ENCODE data around the gene ZNF267.
A peak's percentile ranks its signal among the peaks of the same experiment; 100 is the strongest.
"Not testable (repeated sequence)": the region's sequence is repeated elsewhere in the genome, so short reads cannot be mapped to it uniquely, and the experiment has no call there.

The ZNF267 gene

DNA sequence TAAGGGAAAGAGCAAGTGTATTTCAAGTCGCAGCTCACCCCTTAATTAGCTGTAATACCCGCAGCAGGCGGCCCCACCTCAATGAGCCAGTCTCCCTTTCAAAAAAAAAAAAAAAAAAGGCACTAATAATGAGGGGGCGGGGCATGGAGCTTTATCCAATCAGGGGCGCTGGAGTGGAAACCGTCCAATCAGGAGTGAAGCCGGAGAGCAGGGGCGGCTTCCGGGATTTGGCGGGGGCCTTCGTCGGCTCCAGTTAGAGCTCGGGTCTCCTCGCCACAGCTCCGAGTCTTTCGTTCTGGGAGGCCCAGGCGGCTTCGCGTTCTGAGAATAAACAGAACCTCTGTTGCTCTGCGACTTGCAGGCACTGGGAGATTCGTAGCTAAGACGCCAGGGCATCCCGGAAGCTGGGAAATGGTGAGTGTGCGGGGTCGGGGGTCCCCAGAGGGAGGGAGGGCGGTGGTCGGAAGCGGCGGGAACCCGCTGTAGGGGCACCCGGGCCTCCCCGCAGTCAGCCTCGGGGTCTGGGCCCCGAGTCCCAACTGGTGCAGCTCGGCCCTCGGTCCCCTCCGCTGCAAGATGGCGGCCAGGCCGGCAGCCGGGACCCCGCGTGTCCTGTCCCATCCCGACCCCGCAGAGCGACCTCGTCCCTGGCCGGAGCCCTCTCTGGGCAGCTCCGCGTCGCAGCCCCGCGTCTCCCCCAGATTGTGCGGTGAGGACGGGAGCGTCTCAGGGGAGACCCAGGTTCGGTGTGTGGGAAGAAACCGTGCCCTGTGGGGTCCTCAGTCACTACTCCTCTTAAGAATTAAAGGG is at the start of gene ZNF267:
Gene ZNF267 (plus strand): TSS at position 252 of the 810 bp plus-strand sequence. CDS start 160 bp downstream, at position 412.
- peak; percentile 94 for DNase-seq

- DNase-seq = no peak
Observed at GRCh38 chr16:31833047-31833446, 40.6 kb upstream of the ZNF267 start.

GRCh38 chr16:31836396-31836795 is 37.2 kb upstream of the ZNF267 start:
- DNase-seq = not testable (repeated sequence)

DNA sequence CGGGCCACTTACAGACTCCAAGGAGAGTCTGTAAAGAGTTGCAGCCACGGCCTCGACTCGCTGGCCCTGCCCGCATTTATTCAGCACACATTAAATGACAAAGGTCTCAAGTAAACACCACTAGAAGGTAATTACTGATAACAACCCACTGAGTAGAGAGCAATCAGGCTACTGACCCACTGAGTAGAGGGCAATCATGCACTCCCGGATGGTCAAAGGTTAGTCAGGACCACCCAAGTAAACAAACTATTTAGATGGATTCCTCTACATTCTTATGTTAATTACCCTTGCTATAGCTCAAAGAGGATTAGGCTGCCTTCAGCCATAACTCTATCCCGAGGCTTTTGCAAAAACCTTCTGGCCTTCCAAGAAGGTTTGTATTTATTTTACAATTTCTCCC is 30.7 kb upstream of the ZNF267 start:
- no peak for DNase-seq

DNA sequence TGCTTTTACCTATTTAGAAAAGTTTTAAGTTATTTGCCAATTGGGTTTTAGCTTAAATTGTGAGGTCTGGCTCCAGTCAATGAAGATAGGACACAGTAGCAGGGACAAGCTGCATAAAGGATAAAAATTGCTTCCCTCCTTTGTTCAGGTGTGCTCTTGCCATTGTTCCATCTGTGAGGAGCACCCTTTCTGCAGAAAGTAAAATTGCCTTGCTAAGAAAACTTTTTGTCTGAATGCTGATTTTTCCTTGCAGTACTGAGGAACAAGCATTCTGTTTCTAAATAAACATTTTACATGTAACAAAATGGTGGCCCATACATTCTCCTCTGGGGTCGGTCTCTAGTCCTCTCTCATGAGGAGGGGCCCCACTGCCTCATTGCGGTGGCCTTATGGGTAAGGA is 25.0 kb upstream of the ZNF267 start:
- not testable (repeated sequence) for DNase-seq

DNA sequence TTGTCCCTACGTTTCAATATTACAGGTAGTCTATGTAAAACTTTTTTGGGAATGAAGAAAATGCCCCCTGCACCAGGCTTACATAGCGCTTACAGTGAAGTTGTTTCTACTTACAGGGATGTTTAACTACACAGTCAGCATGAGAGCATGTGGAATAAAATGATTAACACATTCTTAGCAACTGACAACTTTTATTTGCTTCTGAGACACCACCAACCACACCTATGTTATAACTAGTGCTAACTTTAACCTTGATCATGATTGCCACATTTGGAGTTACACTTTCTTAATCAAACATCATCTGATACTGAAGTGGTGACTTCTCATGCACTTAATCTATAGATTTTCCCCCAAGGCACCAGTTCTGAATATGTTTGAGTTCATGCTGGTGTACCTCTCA is 20.3 kb upstream of the ZNF267 start:
- no peak for DNase-seq

- DNase-seq = no peak
Observed at GRCh38 chr16:31860508-31860907, 13.1 kb upstream of the ZNF267 start.

- DNase-seq = no peak
Observed at GRCh38 chr16:31861455-31861854, 12.2 kb upstream of the ZNF267 start.

DNA sequence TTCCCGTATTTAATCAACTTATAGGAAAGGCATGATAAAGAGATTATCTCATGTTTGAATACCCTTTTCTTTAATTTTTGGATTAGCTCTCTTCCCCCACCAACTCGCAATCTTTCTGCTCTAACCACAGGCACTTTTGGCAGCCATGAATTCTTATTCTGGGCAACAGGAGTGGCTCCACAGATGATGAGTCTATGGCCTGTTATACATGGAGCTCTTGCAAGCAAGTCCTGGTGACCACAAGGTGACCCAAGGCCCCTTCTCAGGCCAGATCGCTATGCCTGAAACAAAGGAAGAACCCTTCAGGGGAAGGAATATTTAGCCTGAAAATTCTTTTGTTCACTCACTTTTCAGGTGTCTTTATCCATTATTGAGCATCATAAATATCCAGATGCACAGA is 10.8 kb upstream of the ZNF267 start:
- no peak for DNase-seq

DNA sequence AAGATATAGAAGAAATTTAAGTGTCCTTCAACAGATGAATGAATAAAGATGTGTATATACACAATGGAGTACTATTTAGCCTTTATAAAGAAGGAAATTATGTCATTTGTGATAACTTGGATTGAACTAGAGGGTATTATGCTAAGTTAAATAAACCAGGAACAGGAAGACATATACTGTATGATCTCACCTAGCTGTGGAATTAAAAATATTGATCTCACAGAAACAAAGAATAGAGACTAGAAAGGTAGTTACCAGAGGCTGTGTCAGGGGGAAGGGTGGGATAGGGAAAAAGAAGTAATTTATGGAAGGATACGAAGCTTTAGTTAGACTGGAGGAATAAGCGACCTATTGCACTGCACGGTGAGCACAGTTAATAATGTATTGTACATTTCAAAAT is 5.4 kb upstream of the ZNF267 start:
- no peak for DNase-seq

DNA sequence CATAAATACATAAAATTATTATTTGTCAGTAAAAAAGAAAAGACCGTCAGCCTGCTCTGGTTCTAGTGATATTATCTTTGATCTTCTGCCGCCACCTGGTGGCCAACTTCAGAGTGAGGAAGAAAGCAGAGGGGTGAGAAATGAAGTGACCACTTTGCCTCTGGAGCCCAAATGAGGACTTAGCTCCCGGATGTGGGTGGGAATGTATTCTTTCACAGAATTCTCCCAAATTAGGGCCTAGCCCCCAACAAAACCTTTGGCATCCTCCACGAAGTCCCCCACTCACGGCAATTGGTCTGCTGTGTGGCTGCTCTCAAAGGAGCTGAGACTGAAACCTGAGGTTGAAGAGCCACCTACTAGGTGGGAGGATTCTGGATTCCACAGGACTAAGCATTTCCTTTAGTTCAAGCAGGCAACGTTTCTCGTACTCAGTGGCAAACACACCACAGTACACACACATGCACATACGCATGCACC is 4.9 kb upstream of the ZNF267 start:
- peak; percentile 69 for DNase-seq

DNA sequence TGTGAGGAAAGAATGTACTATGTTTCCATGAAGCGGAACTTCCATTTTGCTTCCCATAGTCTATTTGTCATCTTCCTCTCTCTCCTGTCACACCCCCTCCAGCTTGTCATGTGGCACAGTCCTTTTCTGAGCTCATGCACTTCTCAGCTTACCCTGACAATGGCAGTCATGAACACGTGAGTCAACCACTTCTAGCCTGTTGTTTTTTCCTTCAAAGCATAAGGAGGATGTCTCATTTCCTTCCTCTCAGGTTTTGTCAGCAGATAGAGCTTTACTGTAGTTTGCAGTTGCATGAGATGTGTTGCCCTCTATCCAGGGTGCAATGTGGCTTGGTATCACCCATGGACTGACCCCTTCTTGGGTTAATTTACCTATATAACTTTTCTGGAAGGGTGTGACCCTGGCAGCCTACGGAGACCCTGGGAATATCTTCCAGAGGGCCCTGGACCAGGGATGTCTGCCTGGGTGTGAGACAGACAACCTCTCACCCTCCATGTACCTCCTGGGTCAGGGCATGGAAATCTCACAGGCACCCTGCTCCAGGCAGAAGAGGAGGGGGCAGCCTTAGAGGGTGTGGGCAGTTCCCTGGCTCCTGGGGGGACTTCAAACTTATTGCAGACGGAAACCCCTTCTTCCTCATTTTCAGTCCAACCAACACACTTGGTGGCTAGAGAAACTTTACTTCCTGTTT is 4.0 kb upstream of the ZNF267 start:
- peak; percentile 86 for DNase-seq

- DNase-seq = no peak
Observed at GRCh38 chr16:31870809-31871208, 2.8 kb upstream of the ZNF267 start.

DNA sequence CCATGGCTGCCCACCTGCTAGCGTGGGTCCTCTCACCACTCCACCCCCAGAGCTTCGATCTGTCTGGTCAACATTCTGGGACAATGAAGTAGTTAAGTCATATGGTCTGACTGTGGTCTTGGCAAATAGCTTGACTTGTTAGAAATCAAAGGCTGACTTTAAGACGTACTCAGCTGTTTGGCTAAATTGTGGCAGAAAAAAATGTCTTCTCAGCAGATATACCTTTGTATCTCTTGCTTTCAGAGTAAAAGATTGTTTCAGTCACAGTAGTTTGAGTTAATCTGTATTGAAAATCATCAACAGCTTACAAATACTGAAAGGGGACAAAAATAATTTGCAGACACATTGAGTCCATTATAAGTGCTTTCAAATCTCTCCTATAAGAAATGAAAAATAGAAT is 2.1 kb upstream of the ZNF267 start:
- no peak for DNase-seq

- no peak for DNase-seq
Observed at GRCh38 chr16:31872201-31872600, 1.4 kb upstream of the ZNF267 start.

- DNase-seq = peak; percentile 55
Observed at GRCh38 chr16:31874366-31875111, 932 bp downstream of the ZNF267 start.

DNA sequence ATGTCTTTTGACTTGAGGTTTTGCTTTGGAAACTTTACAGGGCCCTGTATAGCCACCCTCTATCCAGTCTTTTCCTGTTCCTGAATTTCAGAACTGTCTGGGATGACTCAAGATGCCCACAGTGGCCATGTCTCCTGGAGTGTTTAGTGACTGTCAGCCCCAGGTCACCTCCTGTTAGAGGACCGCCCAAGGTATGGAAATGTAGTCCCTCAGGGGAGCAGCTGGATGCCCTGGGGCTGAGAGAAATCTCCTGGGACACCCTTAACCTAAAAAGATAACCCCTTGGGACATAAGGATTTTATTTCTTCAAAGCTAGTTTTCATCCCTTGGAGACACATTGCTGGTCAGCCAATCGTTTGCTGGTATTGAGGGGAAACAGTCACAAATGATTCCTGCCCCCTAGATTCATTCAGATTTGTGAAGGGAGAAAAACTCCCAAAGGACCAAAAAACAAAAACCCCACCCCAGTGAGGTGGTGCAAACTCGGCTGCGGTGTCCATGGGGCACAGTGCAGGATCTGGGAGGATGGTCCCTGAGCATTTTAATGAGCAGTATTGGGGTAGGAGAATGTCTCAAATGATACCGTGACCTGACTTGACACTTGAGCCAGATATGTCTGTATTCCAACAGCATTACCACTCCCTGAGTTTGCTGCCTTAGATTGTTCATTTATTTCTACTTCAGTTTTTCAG is 1.7 kb downstream of the ZNF267 start:
- peak; percentile 55 for DNase-seq

DNA sequence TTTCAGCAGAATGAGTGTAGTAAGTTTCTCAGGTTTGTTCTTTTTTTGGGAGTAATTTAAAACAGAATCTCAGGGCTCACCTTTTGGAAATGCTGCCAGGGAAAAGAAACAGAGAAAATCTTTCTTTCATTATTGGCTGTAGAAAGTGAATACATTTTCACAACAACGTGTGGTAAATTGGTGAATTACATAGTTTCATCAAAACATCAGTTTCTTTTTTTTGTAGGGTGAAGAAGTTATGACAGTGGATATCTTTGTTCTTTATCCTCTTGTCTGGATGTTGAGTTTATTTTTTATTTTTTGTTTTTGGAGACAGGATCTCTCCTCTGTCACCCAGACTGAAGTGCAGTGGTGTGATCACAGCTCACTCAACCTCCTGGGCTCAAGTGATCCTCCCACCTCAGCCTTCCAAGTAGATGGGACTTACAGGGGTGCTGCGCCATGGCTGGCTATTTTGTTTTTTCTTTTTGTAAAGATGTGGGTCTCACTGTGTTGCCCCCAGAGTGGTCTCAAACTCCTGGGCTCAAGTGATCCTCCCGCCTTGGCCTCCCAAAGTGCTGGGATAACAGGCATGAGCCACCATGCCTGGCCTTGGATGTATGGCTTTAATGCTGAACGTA is 2.4 kb downstream of the ZNF267 start:
- DNase-seq = no peak

GRCh38 chr16:31876951-31877828 is 3.6 kb downstream of the ZNF267 start:
- DNase-seq = peak; percentile 85

DNA sequence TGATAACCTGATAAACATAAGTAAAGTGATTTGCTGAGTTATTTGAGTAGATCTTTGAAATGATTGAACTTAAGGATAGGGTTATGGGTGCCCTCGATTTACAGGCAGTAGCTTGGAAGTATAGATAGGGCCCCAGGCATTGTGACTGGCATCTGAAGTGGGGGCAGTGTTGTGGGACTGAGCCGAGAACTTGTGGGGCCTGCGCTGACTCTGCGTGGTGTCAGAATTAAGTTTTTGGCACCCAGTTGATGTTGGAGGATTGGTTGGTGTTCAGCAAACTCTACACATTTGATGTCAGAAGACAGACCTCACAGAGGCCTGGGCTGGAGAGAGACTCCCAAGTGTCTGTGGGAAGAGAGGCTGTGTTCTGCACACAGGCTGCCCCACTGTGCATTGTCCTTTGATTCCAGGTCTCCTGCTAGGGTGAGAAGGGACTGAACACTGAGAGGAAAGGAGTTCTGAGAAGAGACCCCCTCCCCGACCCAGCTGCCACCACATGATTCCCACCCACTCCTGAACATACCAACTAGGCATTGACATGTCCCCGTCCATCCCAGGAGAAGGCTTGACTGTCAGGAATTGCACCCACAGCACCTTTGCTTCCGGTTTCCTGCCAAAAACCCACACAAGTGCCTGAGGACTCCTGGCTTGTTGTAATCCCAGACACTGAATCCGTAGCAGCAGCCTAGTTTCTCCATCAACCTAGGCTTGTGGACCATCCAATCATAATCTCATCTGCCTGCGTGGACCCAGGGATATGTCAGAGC is 4.5 kb downstream of the ZNF267 start:
- DNase-seq = no peak

DNA sequence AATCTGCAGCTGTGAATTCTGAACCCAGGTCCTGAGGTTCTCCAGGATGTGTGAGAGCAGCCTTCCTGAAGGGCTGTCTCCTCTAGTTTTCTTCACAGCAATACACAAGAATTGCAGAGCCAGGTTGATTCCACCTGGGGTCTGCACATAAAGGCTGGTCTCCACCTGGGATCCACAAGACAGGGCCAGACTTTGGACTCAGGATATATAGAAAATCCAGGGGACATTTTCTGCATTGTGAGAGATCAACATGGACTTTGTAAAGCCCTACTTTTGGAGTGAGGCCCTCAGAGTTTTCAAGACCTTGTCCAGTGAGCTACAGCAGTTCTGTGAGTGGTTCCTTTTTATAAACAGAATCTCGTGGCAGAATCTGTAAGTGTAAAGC is 6.3 kb downstream of the ZNF267 start:
- DNase-seq = no peak

Data from fibroblast of skin of right biceps (primary cell).